GM10266 (cell line): ENCODE measurements around the gene SHISAL2A.

Experiments used
- DNase-seq: peaks from one replicate; pipeline ENCODE4 v3.0.0; 2012; ENCODE audit errors: extremely low spot score
- CTCF ChIP-seq: IDR thresholded peaks from 2 replicates; pipeline ENCODE4 v1.5.1; 2012; ENCODE audit warnings: mild to moderate bottlenecking, low read depth; ENCODE audit not compliant: control insufficient read depth, insufficient read depth; ENCODE audit errors: missing control alignments

The SHISAL2A gene

GRCh38 chr1:52633291-52633754, 355 bp downstream of the SHISAL2A start:
- DNase-seq = peak; percentile 46
- no peak for TF ChIP-seq CTCF

GRCh38 chr1:52634111-52634510, 1.1 kb downstream of the SHISAL2A start:
- DNase-seq = no peak
- no peak for TF ChIP-seq CTCF

- TF ChIP-seq CTCF = no peak
- DNase-seq = no peak
Measured at GRCh38 chr1:52635321-52636089, 2.5 kb downstream of the SHISAL2A start.

- no peak for TF ChIP-seq CTCF
- peak; percentile 69 for DNase-seq
Measured at GRCh38 chr1:52636721-52637695, 4.0 kb downstream of the SHISAL2A start.

GRCh38 chr1:52637946-52638345, 5.0 kb downstream of the SHISAL2A start:
- no peak for TF ChIP-seq CTCF
- DNase-seq = no peak

- DNase-seq = no peak
- no peak for TF ChIP-seq CTCF
Measured at GRCh38 chr1:52640697-52641096, 7.7 kb downstream of the SHISAL2A start.

GRCh38 chr1:52641307-52641706, 8.3 kb downstream of the SHISAL2A start:
- DNase-seq = peak; percentile 42
- no peak for TF ChIP-seq CTCF
